ENCODE data around the gene LARP1. TPM values are rescaled to one million over a fixed set of nuclear protein-coding genes. Genes with fewer than 3 reads are reported as not detected.

Gene LARP1
- total RNA-seq, 2 donors from 2014 or later, result 83.9 to 163 TPM

DNA sequence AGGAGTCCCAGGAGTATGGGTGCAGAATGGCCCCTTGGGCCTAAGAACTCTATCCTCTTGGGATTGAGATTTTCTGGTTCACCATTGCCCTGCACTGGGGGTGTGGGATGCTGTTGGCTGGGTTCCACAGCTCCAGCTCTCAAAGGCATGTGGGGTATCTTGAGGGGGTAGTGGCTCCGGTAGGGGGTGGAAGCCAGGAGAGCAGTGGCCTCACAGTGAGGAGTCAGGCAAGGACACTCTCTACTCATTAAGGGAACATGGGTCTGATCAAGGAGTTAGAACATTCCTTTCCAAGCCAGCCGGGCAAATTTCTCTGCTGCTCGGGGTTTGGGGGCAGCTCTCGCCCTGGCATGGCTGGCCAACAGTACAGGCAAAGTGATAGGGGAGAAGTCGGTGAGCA is 33.0 kb downstream of the LARP1 start:
- peaks cover under 1% of the 10 kb centered on the region for H3K4me1 ChIP-seq (replicated peaks)
- H3K36me3 ChIP-seq, result no peaks in the 10 kb centered on the region
- H3K9me3 ChIP-seq, result no peaks in the 10 kb centered on the region
- intact Hi-C loops (cut with DNase I), result no loop called here
- no peak for DNase-seq (ENCODE audit: low spot score)
- H3K4me3 ChIP-seq, result no peak overlapping the region
- no peaks in the 10 kb centered on the region for H3K27me3 ChIP-seq (replicated peaks; ENCODE audit: insufficient read depth)
- H3K27ac ChIP-seq, result no peak overlapping the region
- WGBS, result 70% methylated on average over 5 of the region's 5 CpGs
- TF ChIP-seq POLR2AphosphoS5 (IDR thresholded peaks at IDR 0.05), result no peak
- TF ChIP-seq, protein P1, sequence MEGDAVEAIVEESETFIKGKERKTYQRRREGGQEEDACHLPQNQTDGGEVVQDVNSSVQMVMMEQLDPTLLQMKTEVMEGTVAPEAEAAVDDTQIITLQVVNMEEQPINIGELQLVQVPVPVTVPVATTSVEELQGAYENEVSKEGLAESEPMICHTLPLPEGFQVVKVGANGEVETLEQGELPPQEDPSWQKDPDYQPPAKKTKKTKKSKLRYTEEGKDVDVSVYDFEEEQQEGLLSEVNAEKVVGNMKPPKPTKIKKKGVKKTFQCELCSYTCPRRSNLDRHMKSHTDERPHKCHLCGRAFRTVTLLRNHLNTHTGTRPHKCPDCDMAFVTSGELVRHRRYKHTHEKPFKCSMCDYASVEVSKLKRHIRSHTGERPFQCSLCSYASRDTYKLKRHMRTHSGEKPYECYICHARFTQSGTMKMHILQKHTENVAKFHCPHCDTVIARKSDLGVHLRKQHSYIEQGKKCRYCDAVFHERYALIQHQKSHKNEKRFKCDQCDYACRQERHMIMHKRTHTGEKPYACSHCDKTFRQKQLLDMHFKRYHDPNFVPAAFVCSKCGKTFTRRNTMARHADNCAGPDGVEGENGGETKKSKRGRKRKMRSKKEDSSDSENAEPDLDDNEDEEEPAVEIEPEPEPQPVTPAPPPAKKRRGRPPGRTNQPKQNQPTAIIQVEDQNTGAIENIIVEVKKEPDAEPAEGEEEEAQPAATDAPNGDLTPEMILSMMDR (IDR thresholded peaks at IDR 0.05), result no peak
- TF ChIP-seq POLR2A (IDR thresholded peaks at IDR 0.05), result no peak

DNA sequence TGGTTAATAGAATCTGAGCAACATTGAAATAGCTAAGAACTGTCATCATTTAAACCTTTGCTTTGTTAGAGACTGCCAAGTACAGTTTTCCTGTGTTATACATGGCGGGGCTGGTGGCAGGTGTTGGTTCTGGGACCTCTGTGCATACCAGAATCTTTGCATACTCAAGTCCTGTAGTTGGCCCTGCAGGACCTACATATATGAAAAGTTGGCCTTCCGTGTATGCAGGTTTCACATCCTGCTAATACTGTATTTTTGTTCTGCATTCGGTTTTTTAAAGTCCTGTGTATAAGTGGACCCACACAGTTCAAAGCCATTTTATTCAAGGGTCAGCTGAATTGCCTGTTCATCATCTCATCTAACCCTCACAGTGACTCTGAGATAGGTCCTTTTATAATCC is 36.4 kb downstream of the LARP1 start:
- no peaks in the 10 kb centered on the region for H3K4me1 ChIP-seq (replicated peaks)
- 91% methylated on average over 3 of the region's 3 CpGs for WGBS
- TF ChIP-seq POLR2A (IDR thresholded peaks at IDR 0.05) (no peak), POLR2AphosphoS5 (IDR thresholded peaks at IDR 0.05) (no peak)
- TF ChIP-seq, protein P1 (IDR thresholded peaks at IDR 0.05), result no peak
- H3K27me3 ChIP-seq (replicated peaks; ENCODE audit: insufficient read depth), result no peaks in the 10 kb centered on the region
- H3K27ac ChIP-seq, result no peak overlapping the region
- intact Hi-C loops (cut with DNase I), result no loop called here
- no peak for DNase-seq (ENCODE audit: low spot score)
- H3K4me3 ChIP-seq, result no peak overlapping the region
- peaks cover 0 to 3% of the 10 kb centered on the region in 2 donors for H3K36me3 ChIP-seq
- H3K9me3 ChIP-seq, result no peaks in the 10 kb centered on the region

DNA sequence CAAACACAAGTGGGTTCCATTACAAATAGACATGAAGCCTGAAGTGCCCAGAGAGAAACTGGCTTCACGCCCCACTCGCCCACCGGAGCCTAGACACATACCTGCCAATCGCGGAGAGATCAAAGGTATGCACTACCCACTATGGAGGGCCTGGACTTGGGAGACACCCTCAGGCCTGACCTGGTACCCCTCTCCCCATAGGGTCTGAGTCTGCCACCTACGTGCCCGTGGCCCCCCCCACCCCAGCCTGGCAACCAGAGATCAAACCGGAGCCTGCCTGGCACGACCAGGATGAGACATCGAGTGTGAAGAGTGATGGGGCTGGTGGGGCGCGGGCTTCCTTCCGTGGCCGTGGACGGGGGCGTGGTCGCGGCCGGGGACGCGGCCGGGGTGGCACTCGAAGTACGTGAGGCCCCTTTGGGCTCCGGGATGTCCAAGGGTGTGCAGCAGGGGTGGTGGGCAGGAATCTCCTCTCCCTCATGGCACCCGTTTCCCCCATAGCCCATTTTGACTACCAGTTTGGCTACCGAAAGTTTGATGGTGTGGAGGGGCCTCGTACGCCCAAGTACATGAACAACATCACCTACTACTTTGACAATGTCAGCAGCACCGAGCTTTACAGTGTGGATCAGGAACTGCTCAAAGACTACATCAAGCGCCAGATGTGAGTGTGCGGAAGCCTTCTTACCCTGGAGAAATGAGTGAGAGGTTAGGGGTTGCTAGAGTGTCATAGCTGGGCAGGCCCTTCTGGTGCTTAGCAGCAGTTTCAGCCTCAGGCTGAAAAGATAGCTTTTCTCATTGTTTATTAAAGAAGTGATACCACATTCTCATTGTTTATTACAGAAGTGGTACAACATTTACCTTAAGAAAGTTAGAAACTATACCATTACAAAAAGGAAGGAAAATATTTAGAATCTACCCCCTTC is 38.7 kb downstream of the LARP1 start:
- H3K27me3 ChIP-seq (replicated peaks; ENCODE audit: insufficient read depth), result no peaks in the 10 kb centered on the region
- WGBS, result 93% methylated on average over 32 of the region's 32 CpGs
- intact Hi-C loops (cut with DNase I), result no loop called here
- no peak for TF ChIP-seq POLR2AphosphoS5 (IDR thresholded peaks at IDR 0.05)
- no peak for TF ChIP-seq POLR2A (IDR thresholded peaks at IDR 0.05)
- TF ChIP-seq, protein P1 (IDR thresholded peaks at IDR 0.05), result no peak
- no peak overlapping the region for H3K4me3 ChIP-seq
- no peak overlapping the region for H3K27ac ChIP-seq
- H3K4me1 ChIP-seq (replicated peaks), result no peaks in the 10 kb centered on the region
- DNase-seq (ENCODE audit: low spot score), result no peak
- H3K9me3 ChIP-seq, result no peaks in the 10 kb centered on the region
- H3K36me3 ChIP-seq, result peaks cover 0 to 3% of the 10 kb centered on the region in 2 donors

DNA sequence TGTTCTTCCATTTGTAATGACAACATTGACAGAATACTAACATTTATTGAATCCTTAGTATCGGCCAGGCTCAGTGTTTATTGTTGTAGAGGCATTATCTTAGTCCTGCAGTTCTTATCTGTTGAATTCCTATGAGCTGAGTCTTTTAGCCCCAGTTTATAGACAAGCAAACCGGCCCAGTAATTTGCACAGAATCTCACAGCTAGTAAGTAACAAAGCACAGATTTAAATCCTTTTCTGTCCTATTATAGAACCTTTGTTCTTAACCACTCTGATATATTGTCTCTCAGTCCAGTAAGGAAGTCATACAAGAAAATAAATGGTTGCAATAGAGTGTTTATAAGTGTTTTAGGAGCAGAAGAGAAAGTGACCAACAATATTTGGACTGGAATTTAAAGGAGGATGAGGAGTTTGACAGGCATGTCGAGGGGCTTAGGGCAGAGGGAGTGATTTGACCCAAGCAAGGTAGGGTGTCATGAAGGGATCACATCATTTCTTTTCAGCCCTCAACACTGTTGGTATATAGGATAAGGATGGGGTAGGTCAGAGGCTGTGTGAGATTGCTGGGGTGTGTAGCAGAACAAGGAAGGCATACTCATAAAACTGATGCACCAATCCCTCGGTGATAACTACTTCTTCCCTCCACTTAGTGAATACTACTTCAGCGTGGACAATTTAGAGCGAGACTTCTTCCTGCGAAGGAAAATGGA is 39.5 kb downstream of the LARP1 start:
- WGBS, result 56% methylated on average over 7 of the region's 7 CpGs
- H3K36me3 ChIP-seq, result peaks cover 3 to 4% of the 10 kb centered on the region in 2 donors
- intact Hi-C loops (cut with DNase I), result no loop called here

More for the DNA sequence above, 39.5 kb downstream of the LARP1 start:
- DNase-seq (ENCODE audit: low spot score), result no peak
- H3K27ac ChIP-seq, result no peak overlapping the region
- TF ChIP-seq POLR2AphosphoS5 (IDR thresholded peaks at IDR 0.05) (no peak), POLR2A (IDR thresholded peaks at IDR 0.05) (no peak)
- TF ChIP-seq, protein P1 (IDR thresholded peaks at IDR 0.05), result no peak
- H3K27me3 ChIP-seq (replicated peaks; ENCODE audit: insufficient read depth), result no peaks in the 10 kb centered on the region
- no peak overlapping the region for H3K4me3 ChIP-seq
- no peaks in the 10 kb centered on the region for H3K9me3 ChIP-seq
- H3K4me1 ChIP-seq (replicated peaks), result no peaks in the 10 kb centered on the region

Measured in prostate gland (tissue), 2 donors.